ENCODE measurements around the gene MAD2L1. TPM values are rescaled to one million over a fixed set of nuclear protein-coding genes. Genes with fewer than 3 reads are reported as not detected.
A peak's percentile ranks its signal among the peaks of the same experiment; 100 is the strongest.

Gene MAD2L1
- total RNA-seq, 1 donor from 2014 or later: 8.1 TPM

- Histone ChIP-seq H3K4me3 (ENCODE audit: low read depth, low read length) (no peak overlapping the region), H3K36me3 (ENCODE audit: control insufficient read depth, insufficient read depth, low read length) (no peaks in the 10 kb centered on the region), H3K27me3 (ENCODE audit: control insufficient read depth, insufficient read depth, low read length) (no peaks in the 10 kb centered on the region)
- DNase-seq (ENCODE audit: low read depth): no peak
- no peak for TF ChIP-seq CTCF (IDR thresholded peaks at IDR 0.05; ENCODE audit: insufficient read depth, low read length, poor library complexity, severe bottlenecking)
Measured at GRCh38 chr4:120057416-120057815, 9.2 kb downstream of the MAD2L1 start.

GRCh38 chr4:120056246-120056645 is 10.4 kb downstream of the MAD2L1 start:
- no peak for TF ChIP-seq CTCF (IDR thresholded peaks at IDR 0.05; ENCODE audit: insufficient read depth, low read length, poor library complexity, severe bottlenecking)
- DNase-seq (ENCODE audit: low read depth): no peak
- H3K4me3 ChIP-seq (ENCODE audit: low read depth, low read length): no peak overlapping the region
- H3K27me3 ChIP-seq (ENCODE audit: control insufficient read depth, insufficient read depth, low read length): no peaks in the 10 kb centered on the region
- no peaks in the 10 kb centered on the region for H3K36me3 ChIP-seq (ENCODE audit: control insufficient read depth, insufficient read depth, low read length)

GRCh38 chr4:120055795-120056194 is 10.9 kb downstream of the MAD2L1 start:
- DNase-seq (ENCODE audit: low read depth): no peak
- H3K27me3 ChIP-seq (ENCODE audit: control insufficient read depth, insufficient read depth, low read length): no peaks in the 10 kb centered on the region
- no peak for TF ChIP-seq CTCF (IDR thresholded peaks at IDR 0.05; ENCODE audit: insufficient read depth, low read length, poor library complexity, severe bottlenecking)
- H3K4me3 ChIP-seq (ENCODE audit: low read depth, low read length): no peak overlapping the region
- H3K36me3 ChIP-seq (ENCODE audit: control insufficient read depth, insufficient read depth, low read length): no peaks in the 10 kb centered on the region

GRCh38 chr4:120055162-120055561 is 11.5 kb downstream of the MAD2L1 start:
- no peak overlapping the region for H3K4me3 ChIP-seq (ENCODE audit: low read depth, low read length)

GRCh38 chr4:120053911-120054310 is 12.7 kb downstream of the MAD2L1 start:
- no peak for TF ChIP-seq CTCF (IDR thresholded peaks at IDR 0.05; ENCODE audit: insufficient read depth, low read length, poor library complexity, severe bottlenecking)
- H3K4me3 ChIP-seq (ENCODE audit: low read depth, low read length): no peak overlapping the region

More at GRCh38 chr4:120055162-120055561, 11.5 kb downstream of the MAD2L1 start:
- DNase-seq (ENCODE audit: low read depth): no peak
- TF ChIP-seq CTCF (IDR thresholded peaks at IDR 0.05; ENCODE audit: insufficient read depth, low read length, poor library complexity, severe bottlenecking): no peak
- Histone ChIP-seq H3K36me3 (ENCODE audit: control insufficient read depth, insufficient read depth, low read length) (no peaks in the 10 kb centered on the region), H3K27me3 (ENCODE audit: control insufficient read depth, insufficient read depth, low read length) (no peaks in the 10 kb centered on the region)

GRCh38 chr4:120052856-120053255 is 13.8 kb downstream of the MAD2L1 start:
- Histone ChIP-seq H3K36me3 (ENCODE audit: control insufficient read depth, insufficient read depth, low read length) (no peaks in the 10 kb centered on the region), H3K27me3 (ENCODE audit: control insufficient read depth, insufficient read depth, low read length) (no peaks in the 10 kb centered on the region), H3K4me3 (ENCODE audit: low read depth, low read length) (no peak overlapping the region)
- DNase-seq (ENCODE audit: low read depth): peak; percentile 49
- no peak for TF ChIP-seq CTCF (IDR thresholded peaks at IDR 0.05; ENCODE audit: insufficient read depth, low read length, poor library complexity, severe bottlenecking)

More at GRCh38 chr4:120053911-120054310, 12.7 kb downstream of the MAD2L1 start:
- Histone ChIP-seq H3K27me3 (ENCODE audit: control insufficient read depth, insufficient read depth, low read length) (no peaks in the 10 kb centered on the region), H3K36me3 (ENCODE audit: control insufficient read depth, insufficient read depth, low read length) (no peaks in the 10 kb centered on the region)
- DNase-seq (ENCODE audit: low read depth): no peak
